Right hindlimb (tissue), 1 donor: ENCODE results near the gene SNX21.
A peak's percentile ranks its signal among the peaks of the same experiment; 100 is the strongest.
"Not testable (repeated sequence)": the region's sequence is repeated elsewhere in the genome, so short reads cannot be mapped to it uniquely, and the experiment has no call there.

Source experiments
- DNase-seq: peaks from one replicate; pipeline ENCODE4 v3.0.0-alpha.2; 2018

Gene SNX21

DNA sequence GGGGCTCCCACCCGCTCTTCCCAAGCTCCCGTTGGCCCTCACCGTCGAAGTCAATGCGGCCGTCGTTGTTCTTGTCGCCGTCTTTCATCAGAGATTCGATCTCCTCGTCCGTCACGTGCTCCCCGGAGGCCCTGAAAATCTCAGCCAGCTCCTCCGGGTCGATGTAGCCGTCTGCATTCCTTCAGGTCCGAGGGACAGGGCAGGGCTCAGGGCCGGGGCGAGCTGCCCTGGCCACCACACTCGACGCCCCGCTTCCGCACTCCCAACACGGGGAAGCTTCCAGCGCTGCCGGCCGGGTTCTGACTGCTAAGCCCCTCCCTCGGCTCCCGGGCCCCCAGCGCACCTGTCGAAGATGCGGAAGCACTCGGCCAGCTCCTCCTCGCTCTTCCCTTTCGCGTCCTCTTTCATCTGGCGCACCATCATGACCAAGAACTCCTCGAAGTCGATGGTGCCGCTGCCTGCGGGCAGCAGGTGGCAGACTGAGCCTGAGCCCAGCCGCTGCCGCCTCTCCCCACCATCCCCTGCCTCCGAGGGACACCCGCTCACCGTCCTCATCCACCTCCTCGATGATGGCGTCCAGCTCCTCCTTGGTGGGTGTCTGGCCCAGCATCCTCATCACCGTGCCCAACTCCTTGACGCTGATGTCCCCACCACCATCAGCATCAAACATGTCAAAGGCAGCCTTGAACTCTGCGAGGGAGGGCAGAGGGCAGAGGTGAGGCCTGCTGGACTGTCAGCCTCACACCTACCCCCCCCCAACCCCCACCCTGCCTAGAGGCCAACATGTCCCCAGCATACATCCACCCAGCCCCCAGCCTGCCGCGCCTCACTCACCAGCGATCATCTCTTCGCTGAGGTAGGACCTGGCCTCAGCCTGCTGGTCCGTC lies 9.4 kb upstream of the SNX21 start:
- DNase-seq = peak; percentile 49

DNA sequence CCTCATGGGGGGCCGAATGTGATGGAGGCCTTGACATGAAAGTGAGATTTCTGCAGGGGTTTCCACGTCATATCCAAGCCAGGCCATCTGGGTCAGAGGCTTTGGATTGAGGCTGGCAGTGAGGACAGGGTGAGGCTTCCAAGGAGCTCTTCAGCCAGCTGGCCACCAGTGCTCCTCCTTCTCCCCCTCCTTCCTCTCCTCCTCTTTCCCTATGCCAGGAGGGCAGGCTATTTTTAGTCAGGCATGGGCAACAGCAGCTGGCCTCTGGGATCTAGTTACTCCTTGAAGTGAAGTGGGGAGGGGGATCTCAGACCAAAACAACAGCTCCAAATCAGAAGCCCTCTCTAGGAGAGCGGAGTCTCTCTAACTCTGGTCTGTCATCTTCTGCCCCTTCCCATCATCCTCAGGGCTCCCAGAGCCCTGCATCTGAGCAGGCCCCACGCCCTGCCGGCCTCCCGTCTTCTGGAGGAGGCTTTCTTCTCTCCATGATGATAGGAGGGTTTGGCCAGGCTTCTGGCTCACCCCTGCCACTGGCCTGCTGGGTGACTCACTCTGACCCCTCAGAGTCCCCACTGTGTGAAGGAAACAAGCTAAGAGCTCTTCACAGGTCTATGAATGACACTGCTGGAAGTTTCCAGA lies 7.1 kb upstream of the SNX21 start:
- DNase-seq = peak; percentile 54

DNA sequence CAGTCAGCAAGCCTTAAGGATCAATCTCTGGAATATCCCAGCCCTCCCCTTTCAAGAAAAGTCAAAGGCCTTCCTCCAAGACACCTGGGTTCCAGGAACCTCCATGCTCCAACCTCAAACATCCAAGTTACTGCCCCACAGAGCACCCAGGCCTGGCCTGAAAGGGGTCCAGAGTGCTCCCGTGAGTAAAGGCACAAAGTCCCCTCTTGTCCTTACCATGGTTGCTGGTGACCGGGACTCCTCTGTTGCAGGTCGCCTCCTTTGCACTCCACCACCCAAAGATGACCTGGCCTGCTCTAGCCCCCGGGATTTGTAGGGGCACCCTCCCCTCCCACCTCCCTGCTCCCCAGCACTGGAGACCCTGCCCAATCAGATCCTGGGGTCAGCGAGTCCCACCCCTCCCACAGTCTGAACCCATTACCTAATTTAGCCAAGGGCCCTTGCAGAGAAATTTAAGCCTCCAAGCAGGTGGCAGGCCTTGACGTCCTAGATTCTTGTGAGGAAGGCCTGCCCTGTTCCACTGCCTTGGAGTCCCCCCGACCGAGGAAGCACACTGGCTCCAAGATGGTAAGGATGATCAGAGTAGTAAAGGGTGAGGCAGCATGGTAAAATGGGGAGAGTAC lies 6.5 kb upstream of the SNX21 start, which contains the start of gene TNNC2:
TSS of gene TNNC2 (minus strand) at position 283 of the 623 bp plus-strand sequence. CDS start at position 219, 64 bp downstream.
- no peak for DNase-seq

DNA sequence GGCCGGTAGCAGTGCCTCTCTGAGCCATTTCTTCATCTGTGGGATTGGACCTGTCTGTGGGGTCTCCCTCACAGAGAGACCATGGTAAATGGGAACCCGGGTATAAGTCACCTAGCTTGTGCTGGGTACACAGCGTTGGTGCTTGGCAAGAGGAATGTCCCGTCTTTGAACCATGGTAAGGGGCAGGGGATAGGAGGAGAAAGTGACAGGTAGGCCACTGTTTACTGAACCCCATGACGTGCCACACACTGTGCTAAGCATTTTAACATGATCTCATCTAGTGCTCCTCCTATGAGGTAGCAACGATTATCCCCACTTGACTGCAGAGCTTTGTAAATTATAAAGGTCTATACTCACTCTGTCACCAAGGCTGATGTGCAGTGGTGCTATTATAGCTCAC lies 5.9 kb upstream of the SNX21 start:
- no peak for DNase-seq

DNA sequence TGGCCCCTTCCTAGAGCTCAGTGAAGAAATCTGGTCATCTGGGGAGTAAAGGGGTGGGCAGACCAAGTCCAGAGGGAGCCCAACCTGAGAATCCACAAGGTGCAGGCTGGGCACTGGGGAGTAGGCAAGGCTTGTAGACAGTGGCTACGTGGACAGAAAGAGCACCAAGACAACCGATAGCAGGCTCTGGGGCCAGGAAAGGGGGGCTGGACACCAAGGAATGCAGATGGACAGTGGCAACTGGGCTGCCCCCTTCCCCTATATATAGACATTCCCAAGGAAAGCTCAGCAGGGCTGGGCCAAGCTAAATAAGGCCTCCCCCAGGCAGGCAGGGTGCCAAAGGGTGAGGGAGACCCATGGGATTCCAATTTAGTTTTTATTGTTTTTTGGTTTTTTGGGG lies 5.0 kb upstream of the SNX21 start:
- DNase-seq = peak; percentile 82

DNA sequence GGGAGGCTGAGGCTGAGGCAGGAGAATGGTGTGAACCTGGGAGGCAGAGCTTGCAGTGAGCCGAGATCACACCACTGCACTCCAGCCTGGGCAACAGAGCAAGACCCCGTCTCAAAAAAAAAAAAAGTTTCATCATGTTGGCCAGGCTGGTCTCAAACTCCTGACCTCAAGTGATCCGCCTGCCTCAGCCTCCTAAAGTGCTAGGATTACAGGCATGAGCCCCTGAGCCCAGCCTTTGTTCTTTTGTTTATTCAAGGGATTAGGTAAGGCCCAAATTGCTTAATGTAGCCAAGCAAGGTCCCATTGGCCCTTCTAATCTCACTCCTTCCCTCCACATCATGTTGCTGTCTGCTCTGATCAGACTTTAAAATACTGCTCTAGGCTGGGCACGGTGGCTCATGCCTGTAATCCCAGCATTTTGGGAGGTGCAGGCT lies 3.9 kb upstream of the SNX21 start:
- DNase-seq = not testable (repeated sequence)

DNA sequence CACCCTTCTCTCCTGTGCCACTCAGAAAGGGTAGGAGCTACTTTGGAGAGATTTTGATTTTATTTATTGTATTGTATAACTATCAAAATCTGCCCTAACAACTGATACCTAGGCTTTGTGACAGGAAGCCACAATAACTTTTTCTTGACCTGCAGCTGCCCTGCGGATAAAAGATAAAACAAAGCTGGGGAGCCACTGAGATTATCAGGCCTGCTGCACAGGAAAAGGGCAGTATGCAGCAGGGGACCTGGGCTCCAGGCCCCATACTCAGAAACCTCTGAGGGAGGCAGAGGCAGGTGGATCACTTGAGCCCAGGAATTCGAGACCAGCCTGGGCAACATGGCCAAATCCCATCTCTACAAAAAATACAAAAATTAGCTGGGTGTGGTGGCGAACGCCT lies 980 bp upstream of the SNX21 start:
- no peak for DNase-seq

DNA sequence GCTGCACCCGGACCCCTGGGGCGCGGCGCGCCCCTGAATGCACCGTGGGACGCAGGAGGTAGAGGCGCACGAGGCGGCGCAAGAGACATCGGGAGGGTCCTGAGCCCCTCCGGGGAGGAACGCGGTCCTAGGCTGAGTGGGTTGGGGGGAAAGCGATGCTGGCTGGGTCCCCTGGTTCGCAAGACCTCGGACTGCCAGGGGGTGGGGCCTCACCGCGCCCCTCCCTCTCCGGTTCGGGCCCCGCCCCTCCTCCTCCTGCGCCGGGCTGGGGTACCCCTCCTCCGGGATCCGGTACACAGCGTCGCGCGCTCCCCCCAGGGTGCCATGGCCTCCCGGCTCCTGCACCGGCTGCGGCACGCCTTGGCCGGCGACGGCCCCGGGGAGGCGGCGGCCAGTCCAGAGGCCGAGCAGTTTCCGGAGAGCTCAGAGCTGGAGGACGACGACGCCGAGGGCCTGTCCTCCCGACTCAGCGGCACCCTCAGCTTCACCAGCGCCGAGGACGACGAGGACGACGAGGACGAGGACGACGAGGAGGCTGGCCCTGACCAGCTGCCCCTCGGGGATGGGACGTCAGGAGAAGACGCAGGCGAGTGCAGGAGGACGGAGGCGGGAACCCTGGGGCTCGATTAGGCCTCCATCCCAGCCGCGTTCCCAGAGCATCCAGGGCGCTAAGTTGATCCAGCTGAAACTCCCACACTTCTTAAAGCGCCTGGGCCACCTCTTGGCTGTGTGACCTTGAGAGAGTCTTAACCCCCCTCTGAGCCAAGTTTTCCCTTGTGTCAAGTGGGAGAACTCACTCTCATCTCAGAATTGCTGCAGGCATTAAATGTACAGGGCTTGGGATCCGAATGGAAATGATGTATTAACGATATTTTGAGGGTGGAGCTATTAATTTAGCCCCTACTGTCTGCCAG lies 541 bp downstream of the SNX21 start:
- peak; percentile 88 for DNase-seq

DNA sequence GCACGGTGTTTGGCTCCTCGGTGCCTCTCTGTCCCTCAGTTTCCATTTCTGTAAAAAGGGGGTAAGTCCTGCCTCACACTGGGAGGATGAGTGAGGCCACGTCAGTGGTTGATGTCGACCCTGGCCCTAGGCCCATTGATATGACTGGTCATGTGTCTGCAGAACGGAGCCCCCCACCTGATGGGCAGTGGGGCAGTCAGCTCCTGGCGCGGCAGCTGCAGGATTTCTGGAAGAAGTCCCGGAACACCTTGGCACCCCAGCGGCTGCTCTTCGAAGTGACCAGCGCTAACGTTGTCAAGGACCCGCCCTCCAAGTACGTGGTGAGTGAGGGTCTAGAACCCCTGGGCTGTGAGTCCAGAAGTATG lies 1.2 kb downstream of the SNX21 start:
- no peak for DNase-seq

DNA sequence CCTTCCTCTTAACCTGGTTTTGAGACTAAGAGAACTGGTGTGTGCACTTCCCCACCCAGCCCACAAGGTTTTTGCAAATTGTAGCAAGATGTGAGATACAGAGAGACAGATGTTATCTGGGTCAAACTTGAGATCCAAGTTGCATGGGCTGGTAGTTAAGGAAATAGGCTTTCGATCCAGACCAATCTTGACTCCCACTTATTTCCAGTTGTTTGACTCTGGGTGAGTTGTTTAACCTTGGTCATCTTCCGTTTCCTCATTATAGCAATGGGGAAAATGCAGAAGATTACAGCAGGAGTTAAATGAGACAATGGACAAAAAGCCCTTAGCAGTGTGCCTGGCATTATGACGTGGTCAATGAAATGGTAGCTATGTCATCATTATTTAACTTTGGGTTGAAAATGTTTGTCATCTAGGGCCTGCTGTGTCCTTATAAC lies 1.7 kb downstream of the SNX21 start:
- no peak for DNase-seq

DNA sequence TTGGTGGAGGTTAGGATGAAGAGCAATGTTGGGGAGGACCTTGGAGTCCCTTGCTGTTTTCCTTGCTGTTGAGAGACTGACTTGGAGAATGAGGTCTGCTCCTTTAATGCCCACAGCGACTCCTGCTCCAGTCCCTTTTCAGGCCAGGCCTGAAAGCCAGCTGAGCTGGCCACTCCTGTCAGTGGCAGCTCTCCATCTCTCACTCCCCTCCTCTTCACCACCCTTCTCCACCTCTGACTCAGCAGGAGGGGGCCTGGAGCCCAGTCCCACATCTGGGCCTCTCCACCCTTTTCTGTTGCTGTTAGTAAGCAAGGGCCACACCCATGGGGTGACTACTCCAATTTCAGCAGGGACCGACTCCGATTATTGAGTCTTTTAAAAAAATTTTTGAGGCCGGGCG lies 2.2 kb downstream of the SNX21 start:
- no peak for DNase-seq

DNA sequence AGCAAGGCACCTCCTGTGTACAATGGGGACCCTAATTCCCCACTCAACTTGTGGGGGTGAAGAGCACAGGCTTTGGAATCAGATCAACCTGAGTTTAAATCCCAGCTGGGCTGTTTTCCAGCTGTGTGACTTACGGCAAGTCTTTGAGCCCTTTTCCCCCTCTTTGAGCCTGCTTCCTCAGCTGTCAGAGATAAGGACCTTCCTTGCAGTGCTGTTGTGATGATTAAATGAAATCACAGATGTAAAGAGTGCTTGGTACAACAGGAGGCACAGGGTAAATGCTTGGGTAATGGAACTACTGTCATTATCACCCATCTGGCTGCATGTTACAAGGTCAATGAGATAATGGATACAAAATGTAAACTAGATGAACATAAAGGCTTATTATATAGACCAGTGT lies 3.2 kb downstream of the SNX21 start:
- no peak for DNase-seq

DNA sequence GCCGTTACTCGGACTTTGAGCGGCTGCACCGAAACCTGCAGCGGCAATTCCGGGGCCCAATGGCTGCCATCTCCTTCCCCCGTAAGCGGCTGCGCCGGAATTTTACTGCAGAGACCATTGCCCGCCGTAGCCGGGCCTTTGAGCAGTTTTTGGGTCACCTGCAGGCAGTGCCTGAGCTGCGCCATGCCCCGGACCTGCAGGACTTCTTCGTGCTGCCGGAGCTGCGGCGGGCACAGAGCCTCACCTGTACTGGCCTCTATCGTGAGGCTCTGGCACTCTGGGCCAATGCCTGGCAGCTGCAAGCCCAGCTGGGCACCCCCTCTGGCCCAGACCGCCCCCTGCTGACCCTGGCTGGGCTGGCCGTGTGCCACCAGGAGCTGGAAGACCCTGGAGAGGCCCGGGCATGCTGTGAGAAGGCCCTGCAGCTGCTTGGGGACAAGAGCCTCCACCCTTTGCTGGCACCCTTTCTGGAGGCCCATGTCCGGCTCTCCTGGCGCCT lies 7.2 kb downstream of the SNX21 start:
- DNase-seq = no peak

DNA sequence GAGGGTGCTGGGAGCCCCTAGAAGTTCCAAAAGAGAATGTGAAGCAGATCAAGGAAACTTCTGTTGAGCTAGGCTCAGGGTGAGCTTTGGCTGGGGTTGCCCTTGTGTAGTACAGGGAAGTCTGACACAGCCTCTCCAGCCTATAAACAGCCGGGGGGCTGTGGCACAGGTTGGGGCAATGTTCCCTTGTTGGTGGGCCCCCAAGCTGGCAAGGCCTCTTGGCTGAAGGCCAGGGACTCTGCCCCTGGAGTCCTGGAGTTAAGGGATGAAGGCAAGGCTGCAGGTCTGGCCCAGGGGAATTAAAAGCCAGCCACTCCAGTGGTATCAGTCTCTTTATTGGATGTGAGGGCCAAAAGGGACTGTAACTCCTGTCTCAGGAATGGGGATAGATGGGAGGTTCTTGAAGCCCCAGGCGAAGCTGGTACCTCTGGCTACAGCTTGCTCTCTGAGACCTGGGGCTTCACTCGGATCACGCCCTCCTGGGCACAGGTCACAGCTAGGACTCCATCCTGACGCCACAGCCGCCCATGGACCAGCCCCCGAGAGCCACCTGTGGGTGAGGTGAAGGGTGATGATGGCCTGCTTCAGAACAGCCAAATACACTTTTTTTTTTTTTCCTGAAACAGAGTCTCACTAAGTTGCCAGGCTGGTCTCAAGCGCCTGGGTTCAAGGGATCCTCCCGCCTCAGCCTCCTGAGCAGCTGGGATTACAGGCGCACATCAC lies 8.0 kb downstream of the SNX21 start:
- no peak for DNase-seq

DNA sequence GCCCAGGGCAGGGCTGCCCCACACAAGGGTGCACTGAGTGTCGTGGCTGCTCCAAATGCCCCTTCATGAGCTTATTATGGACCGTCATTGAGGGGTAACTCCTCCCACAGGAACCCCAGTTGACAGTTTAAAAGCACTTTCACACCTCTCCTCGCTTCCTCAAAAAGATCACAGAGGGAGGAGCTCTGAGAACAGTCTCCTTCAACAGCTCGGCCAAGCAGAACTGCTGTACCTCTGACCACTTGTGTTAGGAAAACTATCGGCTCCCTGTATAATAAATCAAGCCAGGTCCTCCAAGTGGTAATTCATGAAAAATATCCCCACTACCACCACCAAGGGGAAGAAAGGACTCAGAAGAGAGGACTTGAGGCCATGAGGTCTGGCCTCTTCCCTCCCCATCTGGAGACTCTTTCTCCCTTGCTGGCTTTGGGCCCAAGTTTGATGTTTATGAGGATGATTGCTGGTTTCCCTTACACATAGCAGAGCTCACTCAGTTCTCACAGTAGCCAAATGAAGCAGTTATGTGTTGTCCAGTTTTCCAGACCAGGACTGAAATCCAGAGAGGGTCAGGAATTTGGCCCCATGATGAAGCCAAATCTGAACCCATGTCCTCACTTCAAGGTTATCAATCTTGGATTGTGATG lies 8.7 kb downstream of the SNX21 start:
- no peak for DNase-seq

DNA sequence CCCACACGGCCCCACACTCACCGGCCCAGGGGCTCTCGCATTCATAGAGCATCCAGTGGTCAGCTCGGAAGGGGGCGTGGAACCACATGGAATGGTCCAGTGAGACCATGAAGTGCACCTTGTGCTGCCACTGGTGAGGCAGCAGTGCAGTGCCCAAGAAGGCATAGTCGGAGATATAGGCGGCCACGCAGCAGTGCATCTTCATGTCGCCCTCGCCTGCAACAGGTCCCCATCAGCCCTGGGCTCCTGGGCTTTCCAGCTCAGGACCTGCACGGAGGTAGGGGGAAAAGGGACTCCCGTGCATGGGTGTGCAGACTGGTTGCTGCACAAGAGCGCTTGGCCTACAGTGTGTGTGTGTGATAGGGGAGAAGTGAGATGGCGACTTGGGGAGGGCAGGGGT lies 9.9 kb downstream of the SNX21 start:
- no peak for DNase-seq

DNA sequence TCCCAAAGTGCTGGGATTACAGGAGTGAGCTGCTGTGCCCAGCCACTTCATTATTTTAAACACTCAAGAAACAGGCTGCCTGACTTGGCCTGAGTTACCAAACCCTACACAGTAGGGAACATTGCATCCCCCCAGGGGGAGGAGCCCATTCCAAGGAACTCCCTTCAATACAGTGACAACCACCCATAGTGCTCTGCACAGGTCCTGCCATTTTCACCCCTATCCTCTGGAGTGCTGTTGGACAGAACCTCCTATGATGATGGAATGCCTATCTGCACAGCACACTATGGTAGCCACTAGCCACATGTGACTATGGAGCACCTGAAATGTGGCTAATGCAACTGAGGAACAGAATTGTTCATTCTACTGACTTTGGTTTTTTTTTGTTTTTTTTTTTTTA lies 11.9 kb downstream of the SNX21 start:
- no peak for DNase-seq

DNA sequence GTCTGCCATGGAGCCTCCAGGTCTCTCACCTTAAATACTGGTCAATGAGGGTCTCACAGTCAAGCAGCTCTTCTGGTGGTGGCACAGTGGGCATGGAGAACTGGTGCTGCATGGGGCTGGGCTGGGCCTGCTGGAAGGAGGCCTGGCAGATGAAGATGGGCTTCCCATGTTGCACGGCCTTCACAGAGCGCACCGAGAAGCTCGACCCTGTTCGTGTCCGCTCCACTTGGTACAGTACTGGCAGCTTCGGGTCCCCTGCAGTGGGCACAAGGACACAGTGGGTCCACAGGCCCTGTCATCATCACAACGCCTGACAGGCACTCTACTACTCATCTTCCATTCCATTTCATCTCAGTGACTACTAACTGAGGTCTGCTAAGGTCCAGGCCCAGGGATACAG lies 14.8 kb downstream of the SNX21 start:
- DNase-seq = no peak

DNA sequence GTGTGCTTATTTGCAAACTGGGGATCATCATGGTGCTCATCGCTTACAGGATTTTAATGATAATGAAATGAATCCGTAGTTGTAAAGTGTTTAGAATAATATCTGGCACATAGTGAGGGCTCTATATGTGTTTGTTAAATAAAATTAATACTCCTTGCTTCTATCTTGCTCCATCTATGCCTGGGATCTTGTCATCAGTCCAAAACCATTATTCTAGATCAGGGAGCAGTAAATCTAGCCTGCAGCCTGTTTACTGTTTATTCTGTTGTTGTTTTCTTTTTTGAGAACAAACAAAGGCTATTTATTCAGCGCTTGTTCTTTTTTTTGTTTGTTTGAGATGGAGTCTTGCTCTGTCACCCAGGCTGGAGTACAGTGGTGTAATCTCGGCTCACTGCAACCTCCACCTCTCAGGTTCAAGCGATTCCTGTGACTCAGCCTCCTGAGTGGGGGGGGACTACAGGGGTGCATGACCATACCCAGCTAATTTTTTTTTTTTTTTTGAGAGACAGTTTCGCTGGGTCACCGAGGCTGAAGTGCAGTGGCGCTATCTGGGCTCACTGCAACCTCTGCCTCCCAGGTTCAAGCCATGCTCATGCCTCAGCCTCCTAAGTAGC lies 15.5 kb downstream of the SNX21 start:
- no peak for DNase-seq

DNA sequence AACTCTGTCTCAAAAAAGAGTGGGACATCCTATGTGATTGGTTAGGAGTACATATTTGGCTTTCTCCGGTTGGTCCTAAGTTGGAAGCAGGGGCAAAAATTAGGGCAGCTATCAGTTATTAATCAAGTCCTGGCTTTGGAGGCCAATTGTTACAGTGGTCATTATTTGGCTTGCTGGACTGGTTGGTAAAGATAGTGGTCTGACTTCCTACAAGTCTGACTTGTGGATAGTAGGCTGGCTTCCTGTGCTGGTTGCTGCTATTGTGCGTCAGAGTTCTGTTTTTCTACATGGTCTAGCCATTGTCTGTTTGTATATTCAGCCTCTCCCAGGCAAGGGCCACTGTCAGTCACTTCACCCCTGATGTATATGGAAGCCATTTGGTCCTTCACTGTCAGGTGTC lies 16.6 kb downstream of the SNX21 start:
- no peak for DNase-seq

DNA sequence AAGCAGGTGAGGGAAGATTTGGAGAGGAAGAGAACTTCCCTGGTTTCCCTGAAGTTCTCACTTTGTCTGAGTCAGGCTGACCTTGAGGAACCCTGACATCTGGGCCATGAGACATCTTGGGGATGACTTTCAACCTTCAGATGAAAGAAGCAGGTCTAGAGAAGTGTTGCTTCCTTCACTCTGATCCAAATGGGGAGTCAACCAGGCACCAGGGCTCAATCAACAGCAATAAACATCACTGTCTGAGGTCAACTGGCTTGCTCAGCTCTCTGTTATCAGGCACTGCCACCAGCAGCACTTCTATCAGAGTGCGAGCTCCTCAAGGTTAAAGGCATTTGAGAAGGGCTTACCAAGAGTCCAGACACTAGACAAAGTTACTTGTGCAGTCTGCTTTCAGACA lies 17.3 kb downstream of the SNX21 start:
- no peak for DNase-seq
